Ectodermal cell (in vitro differentiated cells): ENCODE results near the gene AUTS2.

Experiments used
- H3K27ac ChIP-seq: 2 replicates; pipeline ENCODE4 v1.7.0; 2013; ENCODE audit warnings: mild to moderate bottlenecking, low read depth, low read length; ENCODE audit not compliant: insufficient read depth, poor library complexity, severe bottlenecking
- H3K27me3 ChIP-seq: 2 replicates; pipeline ENCODE4 v1.7.0; 2013; ENCODE audit warnings: mild to moderate bottlenecking, low read length; ENCODE audit not compliant: insufficient read depth, control insufficient read depth, poor library complexity, severe bottlenecking
- H3K36me3 ChIP-seq: one replicate; pipeline ENCODE4 v1.7.0; 2013; ENCODE audit warnings: low read length; ENCODE audit not compliant: control insufficient read depth, insufficient read depth
- H3K4me1 ChIP-seq: one replicate; pipeline ENCODE4 v1.7.0; 2013; ENCODE audit warnings: low read length; ENCODE audit not compliant: control insufficient read depth, insufficient read depth
- H3K4me3 ChIP-seq: 2 replicates; pipeline ENCODE4 v1.7.0; 2013; ENCODE audit warnings: low read depth, low read length, control low read depth; ENCODE audit not compliant: insufficient read depth
- H3K9me3 ChIP-seq: 2 replicates; pipeline ENCODE4 v1.7.0; 2013; ENCODE audit warnings: mild to moderate bottlenecking, low read length, moderate library complexity; ENCODE audit not compliant: control insufficient read depth
- WGBS, 2 experiments: methylation state at CpG; one replicate each; pipeline ENCODE4 v1.1.7; 2013; ENCODE audit warnings: missing lambda C conversion rate in 2 of 2; 5-methylcytosine and 5-hydroxymethylcytosine counted together

AUTS2 gene

GRCh38 chr7:69889976-69890351, 291.7 kb downstream of the AUTS2 start:
- Histone ChIP-seq H3K27ac (no peak overlapping the region), H3K4me3 (no peak overlapping the region), H3K4me1 (peaks cover 10% of the 10 kb centered on the region), H3K27me3 (no peaks in the 10 kb centered on the region), H3K36me3 (no peaks in the 10 kb centered on the region), H3K9me3 (no peaks in the 10 kb centered on the region)
- WGBS, 2 experiments: 76 to 90% methylated on average over 6 of the region's 6 CpGs

DNA sequence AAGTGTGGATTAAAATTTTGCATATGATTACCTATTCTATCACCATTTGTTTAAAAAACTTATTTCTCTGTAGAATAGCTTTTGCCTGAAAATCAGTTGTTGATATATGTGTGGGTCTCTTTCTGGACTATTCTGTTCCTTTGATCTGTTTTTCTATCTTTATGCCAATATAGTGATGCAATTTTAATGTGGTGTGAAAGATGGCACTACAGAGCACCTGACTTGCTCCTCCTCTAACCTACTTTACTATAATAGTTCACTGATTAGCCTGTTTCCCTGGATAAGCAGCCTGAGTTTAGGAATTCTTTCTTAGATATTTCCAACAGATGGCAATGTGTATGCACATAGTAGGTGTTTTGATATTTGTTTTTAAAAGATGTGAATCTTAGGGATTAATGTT, 294.5 kb downstream of the AUTS2 start:
- no peaks in the 10 kb centered on the region for H3K27me3 ChIP-seq

GRCh38 chr7:69893906-69894305, 295.6 kb downstream of the AUTS2 start:
- Histone ChIP-seq H3K27me3 (no peaks in the 10 kb centered on the region), H3K36me3 (no peaks in the 10 kb centered on the region), H3K4me3 (no peak overlapping the region), H3K4me1 (peaks cover 14% of the 10 kb centered on the region), H3K9me3 (no peaks in the 10 kb centered on the region), H3K27ac (no peak overlapping the region)
- 55 to 57% methylated on average over 2 to 3 of the region's 3 CpGs for WGBS, 2 experiments

More for the DNA sequence above, 294.5 kb downstream of the AUTS2 start:
- Histone ChIP-seq H3K4me3 (no peak overlapping the region), H3K36me3 (no peaks in the 10 kb centered on the region), H3K9me3 (no peaks in the 10 kb centered on the region), H3K27ac (no peak overlapping the region), H3K4me1 (peaks cover 14% of the 10 kb centered on the region)

- Histone ChIP-seq H3K9me3 (no peaks in the 10 kb centered on the region), H3K27me3 (no peaks in the 10 kb centered on the region), H3K4me1 (peaks cover 10% of the 10 kb centered on the region), H3K27ac (no peak overlapping the region), H3K36me3 (no peaks in the 10 kb centered on the region), H3K4me3 (no peak overlapping the region)
- 100% methylated on average over 1 of the region's 2 CpGs for WGBS, 2 experiments
Measured at GRCh38 chr7:69895446-69895845, 297.2 kb downstream of the AUTS2 start.

DNA sequence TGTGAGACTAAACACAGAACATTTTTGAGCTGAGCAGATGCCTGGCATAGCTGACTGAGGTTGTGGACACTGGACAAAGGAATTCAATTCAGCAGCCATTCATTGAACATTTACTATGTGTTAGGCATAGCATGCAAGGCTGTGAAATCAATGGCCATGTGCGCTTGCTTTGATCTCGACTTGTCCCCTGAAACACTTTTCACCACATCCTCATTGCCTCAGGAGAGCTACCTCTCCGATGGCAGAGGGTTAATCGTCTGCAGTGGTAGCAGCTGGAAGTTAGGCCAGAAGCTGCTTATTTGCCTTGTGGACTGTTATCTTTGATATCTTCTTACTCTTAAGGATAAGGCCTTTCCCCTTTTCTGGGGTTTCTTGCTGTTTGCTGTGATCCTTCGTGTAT, 297.8 kb downstream of the AUTS2 start:
- Histone ChIP-seq H3K27me3 (no peaks in the 10 kb centered on the region), H3K4me3 (no peak overlapping the region), H3K36me3 (no peaks in the 10 kb centered on the region), H3K4me1 (peaks cover 9% of the 10 kb centered on the region), H3K27ac (no peak overlapping the region), H3K9me3 (no peaks in the 10 kb centered on the region)
- 90 to 92% methylated on average over 5 of the region's 5 CpGs for WGBS, 2 experiments

GRCh38 chr7:69898189-69898588, 299.9 kb downstream of the AUTS2 start:
- Histone ChIP-seq H3K27me3 (no peaks in the 10 kb centered on the region), H3K36me3 (no peaks in the 10 kb centered on the region), H3K9me3 (no peaks in the 10 kb centered on the region), H3K4me3 (no peak overlapping the region), H3K27ac (no peak overlapping the region), H3K4me1 (peaks cover 9% of the 10 kb centered on the region)
- 82 to 90% methylated on average over 2 of the region's 2 CpGs for WGBS, 2 experiments

GRCh38 chr7:69903410-69903809, 305.1 kb downstream of the AUTS2 start:
- Histone ChIP-seq H3K27me3 (no peaks in the 10 kb centered on the region), H3K36me3 (no peaks in the 10 kb centered on the region), H3K4me3 (no peak overlapping the region), H3K27ac (no peak overlapping the region), H3K4me1 (no peaks in the 10 kb centered on the region), H3K9me3 (no peaks in the 10 kb centered on the region)

DNA sequence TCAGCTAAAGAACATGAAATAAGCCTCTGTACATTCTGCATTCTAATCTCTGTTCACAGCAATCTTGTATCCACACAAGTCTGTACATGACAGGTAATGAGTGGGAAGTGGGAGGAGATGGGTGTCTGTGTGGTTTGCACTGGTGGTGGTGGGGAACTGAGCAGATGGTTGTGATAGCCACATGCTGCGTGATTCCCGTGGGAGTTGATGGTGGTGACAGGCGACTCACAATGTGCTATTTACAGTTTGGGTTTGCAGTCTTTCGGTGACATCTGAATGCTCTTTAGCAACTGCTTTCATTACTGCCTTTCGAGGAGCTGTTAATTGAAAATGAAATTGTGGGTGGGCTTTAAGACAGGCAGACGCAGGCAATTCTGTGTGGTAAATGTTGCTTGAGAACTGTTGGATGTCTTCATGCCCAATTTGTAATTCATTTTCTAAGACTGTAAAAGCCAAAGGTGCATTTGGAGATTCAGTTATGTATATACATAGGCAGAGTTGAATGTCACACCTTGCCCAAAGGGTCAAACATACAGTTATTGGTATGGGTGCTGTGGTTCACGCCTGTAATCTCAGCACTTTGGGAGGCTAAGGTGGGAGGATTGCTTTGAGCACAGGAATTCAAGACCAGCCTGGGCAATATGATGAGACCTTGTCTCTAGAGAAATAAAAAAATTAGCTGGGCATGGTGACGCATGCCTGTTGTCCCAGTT, 308.2 kb downstream of the AUTS2 start:
- no peak overlapping the region for H3K4me3 ChIP-seq

GRCh38 chr7:69907720-69908119, 309.4 kb downstream of the AUTS2 start:
- H3K4me1 ChIP-seq: no peaks in the 10 kb centered on the region
- H3K27ac ChIP-seq: no peak overlapping the region
- no peaks in the 10 kb centered on the region for H3K9me3 ChIP-seq
- no peaks in the 10 kb centered on the region for H3K27me3 ChIP-seq
- H3K4me3 ChIP-seq: no peak overlapping the region
- H3K36me3 ChIP-seq: no peaks in the 10 kb centered on the region

More for the DNA sequence above, 308.2 kb downstream of the AUTS2 start:
- no peaks in the 10 kb centered on the region for H3K36me3 ChIP-seq
- WGBS, 2 experiments: 85 to 86% methylated on average over 8 of the region's 8 CpGs
- no peak overlapping the region for H3K27ac ChIP-seq
- no peaks in the 10 kb centered on the region for H3K9me3 ChIP-seq
- no peaks in the 10 kb centered on the region for H3K27me3 ChIP-seq
- no peaks in the 10 kb centered on the region for H3K4me1 ChIP-seq

DNA sequence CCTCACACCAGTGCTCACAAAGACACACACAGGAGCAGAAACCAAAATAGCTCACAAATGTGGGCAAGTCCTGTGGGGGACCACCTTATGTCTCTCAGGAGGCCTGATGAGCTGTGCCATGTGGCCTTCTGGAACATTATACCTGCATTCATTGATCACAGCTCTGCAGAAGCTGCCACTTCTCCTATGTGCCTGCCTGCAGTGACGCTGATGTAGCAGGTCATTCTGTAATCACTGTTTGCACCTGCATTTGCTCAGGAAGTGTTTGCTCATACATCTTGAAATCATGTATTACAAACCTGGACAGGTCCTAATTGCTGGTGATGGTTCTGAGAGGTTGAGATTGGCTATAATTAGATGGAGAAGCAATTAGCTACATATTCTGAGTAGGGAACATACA, 310.2 kb downstream of the AUTS2 start:
- Histone ChIP-seq H3K9me3 (no peaks in the 10 kb centered on the region), H3K4me3 (no peak overlapping the region), H3K36me3 (no peaks in the 10 kb centered on the region), H3K4me1 (no peaks in the 10 kb centered on the region), H3K27me3 (no peaks in the 10 kb centered on the region), H3K27ac (no peak overlapping the region)
- WGBS, 2 experiments: 90 to 96% methylated on average over 1 of the region's 1 CpG

- H3K4me1 ChIP-seq: no peaks in the 10 kb centered on the region
- WGBS, 2 experiments: 88 to 100% methylated on average over 3 of the region's 3 CpGs
- H3K27me3 ChIP-seq: no peaks in the 10 kb centered on the region
- no peak overlapping the region for H3K4me3 ChIP-seq
- H3K36me3 ChIP-seq: no peaks in the 10 kb centered on the region
- no peaks in the 10 kb centered on the region for H3K9me3 ChIP-seq
- no peak overlapping the region for H3K27ac ChIP-seq
Measured at GRCh38 chr7:69910150-69910549, 311.9 kb downstream of the AUTS2 start.
